Activated B cell treated with CpG ODN at 0.5 μM for 24 hours (primary cell): ENCODE measurements around the gene CPA3. TPM values are rescaled to one million over a fixed set of nuclear protein-coding genes. Genes with fewer than 3 reads are reported as not detected.

Source experiments
- ATAC-seq: fragments of 200-7000 bp; cut with Tn5 transposase; one replicate; pipeline ENCODE4 v1.10.0; 2021; ENCODE audit warnings: low read depth, mild to moderate bottlenecking, moderate library complexity
- CTCF ChIA-PET: fragments of 350-600 bp; sonication (Branson Sonifier 250); formaldehyde crosslinking; loops from one replicate; lab custom pipeline; 2021; ENCODE audit warnings: antibody characterized with exemption; lab: Charles Lee
- POLR2A ChIA-PET: fragments of 350-600 bp; sonication (Branson Sonifier 250); formaldehyde crosslinking; loops from one replicate; lab custom pipeline; 2021; ENCODE audit warnings: antibody characterized with exemption; lab: Charles Lee
- DNase-seq: peaks from one replicate; pipeline ENCODE4 v3.0.0; 2022
- H3K27ac Mint-ChIP-seq: one replicate; pipeline ENCODE4 v1.8.0; 2020; ENCODE audit warnings: mixed read lengths
- H3K27me3 Mint-ChIP-seq: one replicate; pipeline ENCODE4 v1.8.0; 2021; ENCODE audit warnings: mixed read lengths
- H3K36me3 Mint-ChIP-seq: one replicate; pipeline ENCODE4 v1.8.0; 2021; ENCODE audit warnings: low read depth, mixed read lengths
- H3K4me1 Mint-ChIP-seq: one replicate; pipeline ENCODE4 v1.8.0; 2021; ENCODE audit warnings: mixed read lengths
- H3K4me3 Mint-ChIP-seq: one replicate; pipeline ENCODE4 v1.8.0; 2020; ENCODE audit warnings: mild to moderate bottlenecking, mixed read lengths
- H3K9me3 Mint-ChIP-seq: one replicate; pipeline ENCODE4 v1.8.0; 2020; ENCODE audit warnings: mixed read lengths
- intact Hi-C: fragments of 100-400 bp; cut with micrococcal nuclease; formaldehyde crosslinking; loops from one replicate; pipeline ENCODE4 v1.15.1; 2024
- total RNA-seq: library from RNA; stranded (reverse); gene quantifications from 2 replicates; pipeline ENCODE4 v1.2.3, GENCODE V29; 2022
- TF ChIP-seq, protein P1 (sequence below): fragments of 200-600 bp; IDR thresholded peaks from one replicate; pipeline ENCODE4 v1.8.0; 2022; ENCODE audit warnings: antibody characterized with exemption, mild to moderate bottlenecking

The CPA3 gene
- total RNA-seq, result not detected in 2 replicates

DNA sequence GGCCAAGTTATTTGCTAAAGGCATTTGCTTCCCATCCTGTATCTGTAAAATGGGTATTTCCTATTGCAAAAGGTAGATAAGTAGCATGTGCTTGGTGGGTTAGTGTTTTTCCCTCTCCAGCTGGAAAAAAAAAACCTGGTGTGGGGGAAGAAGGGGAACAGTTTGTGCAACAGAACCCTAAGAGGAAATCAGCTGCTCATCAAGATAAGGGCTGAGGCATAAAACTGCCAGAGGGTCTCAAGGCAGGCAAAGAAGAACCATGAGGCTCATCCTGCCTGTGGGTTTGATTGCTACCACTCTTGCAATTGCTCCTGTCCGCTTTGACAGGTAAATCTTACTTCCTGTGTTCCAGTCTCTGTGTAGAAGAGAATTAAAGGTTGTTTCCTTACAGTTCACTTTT, at the start of gene CPA3:
CPA3 (plus strand) TSS at position 248 of the 400 bp plus-strand sequence; CDS start at position 260, 12 bp downstream.
- H3K27me3 Mint-ChIP-seq, result peaks cover 7% of the 10 kb centered on the region
- H3K4me3 Mint-ChIP-seq, result no peak within 1 kb of the TSS
- intact Hi-C loops, result loop anchor here (10.0 kb wide), 1 partner anchor 260 kb away; the partner anchor contains the start of gene HPS3
- H3K27ac Mint-ChIP-seq, result no peak within 1 kb of the TSS
- CTCF ChIA-PET, result no interaction called here
- TF ChIP-seq, protein P1, sequence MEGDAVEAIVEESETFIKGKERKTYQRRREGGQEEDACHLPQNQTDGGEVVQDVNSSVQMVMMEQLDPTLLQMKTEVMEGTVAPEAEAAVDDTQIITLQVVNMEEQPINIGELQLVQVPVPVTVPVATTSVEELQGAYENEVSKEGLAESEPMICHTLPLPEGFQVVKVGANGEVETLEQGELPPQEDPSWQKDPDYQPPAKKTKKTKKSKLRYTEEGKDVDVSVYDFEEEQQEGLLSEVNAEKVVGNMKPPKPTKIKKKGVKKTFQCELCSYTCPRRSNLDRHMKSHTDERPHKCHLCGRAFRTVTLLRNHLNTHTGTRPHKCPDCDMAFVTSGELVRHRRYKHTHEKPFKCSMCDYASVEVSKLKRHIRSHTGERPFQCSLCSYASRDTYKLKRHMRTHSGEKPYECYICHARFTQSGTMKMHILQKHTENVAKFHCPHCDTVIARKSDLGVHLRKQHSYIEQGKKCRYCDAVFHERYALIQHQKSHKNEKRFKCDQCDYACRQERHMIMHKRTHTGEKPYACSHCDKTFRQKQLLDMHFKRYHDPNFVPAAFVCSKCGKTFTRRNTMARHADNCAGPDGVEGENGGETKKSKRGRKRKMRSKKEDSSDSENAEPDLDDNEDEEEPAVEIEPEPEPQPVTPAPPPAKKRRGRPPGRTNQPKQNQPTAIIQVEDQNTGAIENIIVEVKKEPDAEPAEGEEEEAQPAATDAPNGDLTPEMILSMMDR, result no peak
- no peaks in the 10 kb centered on the region for H3K9me3 Mint-ChIP-seq
- POLR2A ChIA-PET, result no interaction called here
- no peaks in the 10 kb centered on the region for H3K36me3 Mint-ChIP-seq
- DNase-seq (no peak), ATAC-seq (no peak)
- H3K4me1 Mint-ChIP-seq, result no peaks in the 10 kb centered on the region

DNA sequence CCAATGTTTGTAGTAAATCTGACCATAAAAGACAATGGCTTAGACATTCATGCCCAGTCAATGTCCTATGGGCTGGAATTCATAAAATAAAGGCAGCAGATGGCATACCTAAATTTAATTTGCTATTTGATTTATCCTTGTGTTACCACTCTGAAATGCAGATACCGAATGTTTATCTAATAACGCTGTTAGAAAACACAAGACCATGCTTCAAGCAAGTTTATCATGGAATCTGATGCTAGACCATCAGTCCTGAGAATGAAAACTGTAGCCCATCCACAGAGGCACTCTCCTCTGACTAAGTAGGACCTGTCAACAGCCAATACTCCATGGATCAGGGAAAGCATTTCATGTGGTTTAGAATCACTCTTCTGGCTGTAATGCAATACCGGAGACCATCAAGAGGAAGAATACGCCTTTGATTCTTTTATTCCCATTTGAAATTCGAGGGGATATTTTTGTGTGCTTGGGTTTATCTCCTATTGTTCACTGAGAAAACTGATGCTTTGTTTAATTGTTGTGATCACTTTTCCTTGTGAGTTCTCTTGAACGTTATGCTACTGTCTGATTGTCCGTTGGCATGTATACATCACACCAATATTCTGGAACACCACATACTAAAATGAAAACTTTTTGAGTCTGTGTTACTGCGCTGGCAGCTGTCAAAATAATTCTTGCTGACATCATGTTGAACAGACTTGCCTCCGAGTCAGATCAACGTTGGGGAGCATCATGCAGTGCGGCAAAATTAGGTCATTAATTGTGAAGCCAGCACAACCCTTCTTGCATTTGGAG, 49.6 kb upstream of the CPA3 start:
- Mint-ChIP-seq H3K4me1 (no peaks in the 10 kb centered on the region), H3K36me3 (no peaks in the 10 kb centered on the region), H3K27ac (no peak overlapping the region), H3K4me3 (no peak overlapping the region), H3K27me3 (no peaks in the 10 kb centered on the region), H3K9me3 (no peaks in the 10 kb centered on the region)
- ChIA-PET POLR2A (no interaction called here), CTCF (no interaction called here)
- TF ChIP-seq, protein P1, result no peak
- intact Hi-C loops, result no loop called here
- no peak for DNase-seq
- no peak for ATAC-seq

- H3K4me1 Mint-ChIP-seq, result no peaks in the 10 kb centered on the region
- intact Hi-C loops, result no loop called here
- no peaks in the 10 kb centered on the region for H3K36me3 Mint-ChIP-seq
- ChIA-PET CTCF (no interaction called here), POLR2A (no interaction called here)
- no peak overlapping the region for H3K4me3 Mint-ChIP-seq
- DNase-seq (no peak), ATAC-seq (no peak)
- no peak overlapping the region for H3K27ac Mint-ChIP-seq
- no peaks in the 10 kb centered on the region for H3K27me3 Mint-ChIP-seq
- TF ChIP-seq, protein P1, result no peak
- H3K9me3 Mint-ChIP-seq, result no peaks in the 10 kb centered on the region
Observed at GRCh38 chr3:148816427-148816826, 48.7 kb upstream of the CPA3 start.

DNA sequence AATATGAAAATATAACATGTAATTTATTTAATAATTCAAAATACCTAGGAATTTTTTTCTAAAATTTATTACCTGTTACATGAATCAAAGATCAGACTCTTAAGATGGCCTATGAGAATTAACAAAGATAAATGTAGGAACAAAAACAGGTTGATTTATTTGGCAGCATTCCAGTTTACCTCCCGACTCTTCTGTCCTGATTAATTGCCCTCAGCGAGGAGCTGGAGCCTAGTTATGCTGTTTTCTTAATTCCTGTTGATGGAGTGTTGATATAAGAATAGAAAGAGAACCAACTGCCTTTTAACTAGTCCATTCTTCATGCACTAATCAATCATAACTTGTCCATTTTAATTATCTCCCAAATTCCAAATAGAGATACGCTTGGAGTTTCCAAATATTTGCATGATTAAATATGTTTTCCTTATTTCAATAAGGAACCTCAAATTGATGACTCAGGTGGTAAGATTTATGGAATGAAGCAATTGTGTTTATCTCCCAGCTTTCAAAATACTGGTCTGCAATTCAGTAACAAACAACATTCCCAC, 48.0 kb upstream of the CPA3 start:
- no peaks in the 10 kb centered on the region for H3K4me1 Mint-ChIP-seq
- H3K27ac Mint-ChIP-seq, result no peak overlapping the region
- ChIA-PET POLR2A (no interaction called here), CTCF (no interaction called here)
- no peaks in the 10 kb centered on the region for H3K27me3 Mint-ChIP-seq
- intact Hi-C loops, result no loop called here
- no peak overlapping the region for H3K4me3 Mint-ChIP-seq
- TF ChIP-seq, protein P1, result no peak
- no peaks in the 10 kb centered on the region for H3K36me3 Mint-ChIP-seq
- H3K9me3 Mint-ChIP-seq, result no peaks in the 10 kb centered on the region
- no peak for ATAC-seq
- no peak for DNase-seq

GRCh38 chr3:148820361-148821245, 44.5 kb upstream of the CPA3 start:
- TF ChIP-seq, protein P1, result no peak
- ChIA-PET CTCF (no interaction called here), POLR2A (no interaction called here)
- H3K27me3 Mint-ChIP-seq, result peaks cover 2% of the 10 kb centered on the region
- H3K9me3 Mint-ChIP-seq, result no peaks in the 10 kb centered on the region
- DNase-seq (no peak), ATAC-seq (no peak)
- no peaks in the 10 kb centered on the region for H3K4me1 Mint-ChIP-seq
- H3K27ac Mint-ChIP-seq, result no peak overlapping the region
- no peak overlapping the region for H3K4me3 Mint-ChIP-seq
- H3K36me3 Mint-ChIP-seq, result no peaks in the 10 kb centered on the region
- intact Hi-C loops, result no loop called here
